Embryonic facial prominence (tissue), 1 donor: ENCODE measurements around the gene PPP4R4.
"Not testable (repeated sequence)": the region's sequence is repeated elsewhere in the genome, so short reads cannot be mapped to it uniquely, and the experiment has no call there.

ENCODE experiments used
- DNase-seq: peaks from one replicate; pipeline ENCODE4 v3.0.0-alpha.2; 2016; ENCODE audit errors: extremely low spot score

PPP4R4 gene

DNA sequence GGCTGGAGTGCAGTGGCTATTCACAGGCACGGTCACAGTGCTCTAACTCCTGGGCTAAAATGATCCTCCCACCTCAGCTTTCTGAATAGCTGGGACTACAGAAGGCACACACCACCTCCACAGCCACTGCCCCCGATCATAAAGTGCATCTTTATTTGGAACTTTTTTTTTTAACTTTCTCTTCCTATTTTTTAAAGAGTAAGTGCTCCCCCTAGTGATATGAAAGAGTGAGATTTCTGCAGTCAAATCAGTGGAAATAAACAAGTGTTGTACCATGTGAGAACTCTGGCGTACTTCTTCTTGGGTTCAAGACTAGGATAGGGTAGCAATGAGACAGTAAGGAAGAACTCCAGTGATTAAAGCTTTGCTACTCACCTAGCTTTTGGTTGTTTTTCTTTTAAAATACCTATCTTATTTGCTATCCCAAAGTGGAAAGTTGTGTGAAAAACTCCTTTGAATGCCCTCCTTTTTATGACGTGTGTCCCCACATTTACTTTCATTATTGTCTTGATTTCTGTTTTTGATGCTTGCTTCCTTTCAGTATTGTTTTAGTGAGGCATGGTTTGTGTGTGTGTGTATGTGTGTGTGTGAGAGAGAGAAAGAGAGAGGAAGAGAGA, 6.6 kb downstream of the PPP4R4 start:
- no peak for DNase-seq

DNA sequence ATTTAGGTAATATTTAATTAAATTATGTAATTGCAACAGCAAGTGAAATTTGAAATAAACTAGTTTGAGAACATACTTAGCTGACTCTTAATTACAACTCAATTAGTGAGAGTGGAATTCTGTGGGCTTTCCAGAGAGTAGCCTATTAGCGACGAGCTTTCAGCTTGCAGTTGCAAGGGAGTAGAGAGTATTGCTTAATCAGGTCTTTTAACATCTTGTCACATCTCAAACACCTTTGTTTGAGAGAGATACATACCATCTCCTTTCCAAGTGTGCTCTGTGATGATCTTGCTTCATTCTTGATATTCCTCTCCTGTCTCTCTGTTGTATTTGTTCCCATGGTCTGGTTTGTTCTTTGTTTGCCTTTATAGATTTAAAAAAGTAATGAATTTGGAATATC, 7.7 kb downstream of the PPP4R4 start:
- DNase-seq = no peak

DNA sequence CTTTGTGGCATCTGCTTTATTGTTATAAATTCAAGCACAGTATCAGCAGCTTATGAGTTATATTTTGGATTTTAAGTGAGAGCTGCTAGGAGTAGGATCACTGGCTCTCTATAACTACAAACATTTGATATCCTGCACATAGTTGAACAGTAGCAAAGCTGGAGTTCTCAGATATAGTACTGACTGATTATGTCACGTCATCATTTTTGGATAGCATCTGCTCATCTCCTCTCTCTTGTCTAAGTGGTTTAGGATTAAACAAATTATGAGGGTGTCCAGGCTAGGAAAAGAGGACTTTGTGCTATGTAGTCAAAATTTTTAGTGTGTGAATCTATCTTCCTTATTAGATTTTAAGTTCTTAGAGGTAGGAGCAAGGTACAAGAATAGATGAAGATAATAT, 18.4 kb downstream of the PPP4R4 start:
- DNase-seq = no peak

DNA sequence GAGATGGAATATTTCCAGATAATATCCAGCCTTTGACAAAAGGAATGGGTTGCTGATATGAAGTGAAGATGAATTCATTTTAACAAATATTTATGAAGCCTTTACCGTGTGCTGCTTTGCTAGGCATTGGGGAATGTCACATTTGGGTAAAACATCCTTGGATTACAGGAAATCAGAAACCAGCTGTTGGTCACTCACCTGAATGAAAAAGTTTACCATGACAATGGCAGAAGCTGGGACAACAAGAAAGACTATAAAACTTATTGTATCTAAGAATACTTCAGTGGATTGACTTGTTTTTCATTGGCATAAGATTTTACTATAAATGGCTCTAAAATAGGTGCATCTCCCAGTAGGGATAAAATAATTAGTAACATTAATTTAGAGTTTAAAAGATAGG, 19.7 kb downstream of the PPP4R4 start:
- no peak for DNase-seq

DNA sequence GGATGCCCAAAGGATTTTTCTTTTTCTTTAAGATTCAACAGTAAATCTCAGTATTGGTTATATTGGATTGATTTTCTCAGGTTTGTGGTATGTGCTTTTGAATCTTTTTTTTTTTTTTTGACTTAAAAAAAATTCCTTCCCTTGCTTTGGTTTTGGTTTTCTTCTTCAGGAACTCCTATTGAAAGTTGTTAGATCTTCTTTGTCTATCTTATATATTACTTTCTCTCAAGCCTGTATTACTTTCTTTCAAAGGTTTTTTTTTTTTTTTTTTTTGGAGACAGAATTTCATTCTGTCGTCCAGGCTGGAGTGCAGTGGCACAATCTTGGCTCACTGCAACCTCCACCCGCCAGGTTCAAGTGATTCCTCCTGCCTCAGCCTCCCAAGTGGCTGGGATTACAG, 21.9 kb downstream of the PPP4R4 start:
- DNase-seq = no peak

DNA sequence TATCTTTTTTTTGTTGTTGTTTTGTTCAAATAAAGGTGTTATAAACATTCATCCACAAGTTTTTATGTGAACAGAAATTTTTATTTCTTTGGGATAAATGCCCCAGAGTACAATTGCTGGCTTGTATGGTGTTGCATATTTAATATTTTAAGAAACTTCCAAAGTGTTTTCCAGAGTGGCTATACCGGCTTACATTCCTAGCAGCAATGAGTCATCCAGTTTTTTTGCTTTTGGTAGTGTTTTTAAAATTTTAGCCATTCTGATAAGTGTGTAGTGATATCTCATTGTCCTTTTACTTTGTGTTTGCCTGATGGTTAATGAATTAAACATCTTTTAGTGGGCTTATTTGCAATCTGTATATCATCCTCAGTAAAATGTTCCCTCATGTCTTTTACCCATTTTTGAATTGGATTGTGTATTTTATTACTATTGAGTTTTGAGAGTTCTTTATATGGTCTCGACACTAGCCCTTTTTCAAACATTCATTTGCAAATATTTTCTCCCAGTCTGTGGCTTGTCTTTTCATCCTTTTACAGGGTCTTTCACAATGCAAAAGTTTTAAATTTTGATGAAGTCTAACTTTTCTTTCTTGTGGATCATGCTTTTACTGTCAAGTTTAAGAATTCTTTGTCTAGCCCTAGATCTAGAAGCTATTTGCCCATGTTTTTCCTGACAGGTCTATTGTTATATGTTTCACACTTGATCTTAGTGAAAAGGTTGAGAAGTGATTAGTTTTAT, 29.5 kb downstream of the PPP4R4 start:
- no peak for DNase-seq

DNA sequence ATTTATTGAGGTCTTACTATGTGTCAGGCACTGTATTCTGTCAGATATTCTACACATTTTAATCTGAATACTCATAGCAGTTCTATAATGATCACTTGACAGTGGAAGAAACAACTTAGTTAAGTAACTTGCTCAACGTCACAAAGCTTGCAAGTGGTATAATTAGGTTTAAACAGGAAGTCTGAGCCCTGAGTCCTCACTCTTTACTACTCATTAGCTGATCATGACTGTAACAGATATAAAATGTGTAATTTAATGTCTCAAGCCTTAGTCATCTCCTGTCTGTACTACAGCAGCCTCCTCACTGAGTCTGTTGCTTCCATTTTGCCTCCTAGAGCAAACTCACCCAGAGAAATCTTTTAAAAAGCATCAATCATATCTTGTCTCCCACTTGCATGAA, 38.9 kb downstream of the PPP4R4 start:
- DNase-seq = no peak

DNA sequence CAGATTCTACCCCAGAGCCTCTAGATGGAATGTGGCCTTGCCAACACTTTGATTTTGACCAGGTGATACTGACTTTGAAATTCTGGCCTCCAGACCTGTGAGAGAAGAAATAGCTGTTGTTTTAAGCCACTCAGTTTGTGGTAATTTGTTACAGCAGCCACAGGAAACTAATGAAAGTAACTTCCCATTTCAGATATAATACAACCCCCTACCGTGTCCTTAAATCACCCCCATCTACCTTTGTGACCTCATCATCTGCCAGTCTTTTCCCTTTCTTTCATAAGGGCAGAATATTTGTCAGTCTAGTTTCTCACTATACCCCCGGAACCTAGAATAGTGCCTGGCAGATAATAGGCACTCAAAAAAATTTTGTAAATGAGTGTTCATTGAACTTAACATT, 39.6 kb downstream of the PPP4R4 start:
- no peak for DNase-seq

DNA sequence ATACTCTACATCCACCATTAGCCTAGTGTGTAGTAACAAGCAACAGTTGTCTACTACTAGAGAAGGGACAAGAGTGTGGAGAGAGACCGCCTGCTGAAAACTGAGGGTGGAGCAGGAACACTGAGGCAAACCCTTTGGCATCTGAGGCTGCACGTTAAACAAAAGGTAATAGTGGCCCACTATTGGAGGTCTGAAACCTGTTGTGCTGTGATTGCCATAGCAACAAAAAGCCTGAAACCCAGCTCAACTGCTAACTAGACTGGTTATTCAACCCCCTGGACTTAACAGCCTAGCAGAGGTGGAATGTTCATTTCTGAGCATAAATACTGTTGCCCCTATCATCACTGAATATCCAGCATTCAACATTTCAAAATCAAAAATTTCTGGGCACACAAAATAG, 43.0 kb downstream of the PPP4R4 start:
- DNase-seq = no peak

DNA sequence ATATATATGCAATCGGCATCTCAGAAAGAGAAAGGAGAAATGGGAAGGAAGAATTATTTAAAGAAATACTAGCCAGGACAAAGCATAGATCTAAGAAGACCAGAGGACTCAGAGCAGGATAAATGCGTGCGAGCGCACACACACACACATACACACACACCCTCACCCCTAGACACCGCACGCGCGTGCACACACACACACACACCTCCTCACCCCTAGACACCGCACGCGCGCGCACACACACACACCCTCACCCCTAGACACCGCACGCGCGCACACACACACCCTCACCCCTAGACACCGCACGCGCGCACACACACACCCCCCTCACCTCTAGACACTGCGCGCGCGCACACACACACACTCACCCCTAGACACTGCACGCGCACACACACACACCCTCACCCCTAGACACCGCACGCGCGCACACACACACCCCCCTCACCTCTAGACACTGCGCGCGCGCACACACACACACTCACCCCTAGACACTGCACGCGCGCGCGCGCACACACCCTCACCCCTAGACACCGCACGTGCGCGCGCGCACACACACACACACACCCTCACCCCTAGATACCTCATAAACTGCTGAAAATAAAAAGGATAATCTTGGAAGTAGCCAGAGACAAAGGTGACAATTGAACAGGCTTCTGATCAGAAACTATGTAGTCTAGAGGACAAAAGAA, 44.2 kb downstream of the PPP4R4 start:
- not testable (repeated sequence) for DNase-seq

DNA sequence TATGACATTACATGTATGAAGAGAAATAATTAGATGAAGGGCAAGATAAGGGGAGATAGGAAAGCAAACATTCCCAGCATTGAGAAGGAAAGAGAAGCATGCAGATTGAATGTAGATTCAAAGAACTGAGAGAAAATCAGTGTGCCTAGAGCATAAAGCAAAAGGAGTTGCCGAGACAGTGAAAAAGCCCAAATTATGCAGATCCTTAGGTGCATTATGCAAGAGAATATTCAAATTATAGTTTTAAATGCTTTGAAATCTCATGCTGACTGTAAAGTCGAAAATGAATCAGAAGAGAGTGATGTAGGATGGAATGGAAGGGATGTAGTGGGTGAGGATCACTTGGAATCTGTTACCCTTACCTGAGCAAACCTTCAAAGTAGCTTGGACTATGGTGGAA, 49.9 kb downstream of the PPP4R4 start:
- DNase-seq = no peak

DNA sequence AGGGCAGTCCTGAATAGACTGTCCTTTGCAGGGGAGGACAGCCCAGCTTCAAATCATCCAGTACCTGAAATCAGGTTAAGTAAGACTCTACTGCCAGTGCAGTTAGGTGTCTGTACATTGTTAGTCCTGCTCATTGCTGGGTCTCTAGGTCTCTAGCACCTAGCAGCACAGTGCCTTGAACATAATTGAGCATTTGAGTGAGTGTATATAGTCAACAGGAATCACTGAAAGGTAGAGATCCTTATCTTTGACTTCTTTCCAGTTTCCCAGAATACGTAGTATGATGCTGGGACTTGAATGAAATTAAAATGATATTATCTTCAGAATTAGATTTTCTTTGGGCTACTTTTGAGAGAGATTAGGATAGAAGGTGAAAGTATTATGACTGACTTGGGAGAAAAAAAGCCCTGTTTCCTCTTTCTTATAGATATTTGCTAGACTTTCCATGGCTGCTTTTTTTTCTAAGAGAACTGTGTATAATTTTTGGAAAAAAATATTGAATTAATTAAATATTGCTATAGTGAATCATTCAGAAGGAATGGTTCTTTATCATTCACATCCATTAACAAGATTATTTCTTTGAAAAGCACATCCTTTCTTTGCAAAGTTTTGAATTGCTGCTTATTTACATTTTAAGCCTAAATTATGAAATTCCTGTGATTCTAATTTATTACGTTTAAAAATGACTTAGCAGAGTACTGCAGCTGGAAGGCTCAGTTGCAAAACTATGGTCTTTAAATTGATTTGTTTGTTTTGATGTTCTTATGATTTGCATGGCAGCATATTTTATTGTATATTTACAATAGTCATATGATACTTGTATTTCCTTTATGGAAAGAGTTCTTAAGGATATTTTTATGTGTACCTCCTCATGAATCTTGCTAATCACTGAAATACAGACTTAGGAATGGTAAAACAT, 51.6 kb downstream of the PPP4R4 start:
- DNase-seq = no peak

DNA sequence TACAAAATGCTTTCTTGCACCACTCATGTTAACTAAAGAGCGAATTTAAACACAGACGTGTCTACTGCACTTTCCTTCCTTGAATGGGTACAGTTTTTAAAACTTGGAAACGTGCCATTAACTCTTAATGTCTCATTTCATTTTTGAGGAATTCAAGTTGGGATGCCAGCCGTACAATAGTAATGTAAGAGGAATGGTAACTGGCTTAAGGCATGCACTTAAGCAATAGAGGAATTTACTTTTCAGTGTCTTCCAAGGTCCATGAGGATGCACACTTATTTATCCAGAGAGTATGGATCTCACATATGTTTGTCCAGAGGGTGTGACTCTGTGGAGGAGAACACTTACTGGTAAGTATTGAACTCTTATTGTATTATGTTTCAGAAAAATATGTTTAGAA, 52.9 kb downstream of the PPP4R4 start:
- no peak for DNase-seq

DNA sequence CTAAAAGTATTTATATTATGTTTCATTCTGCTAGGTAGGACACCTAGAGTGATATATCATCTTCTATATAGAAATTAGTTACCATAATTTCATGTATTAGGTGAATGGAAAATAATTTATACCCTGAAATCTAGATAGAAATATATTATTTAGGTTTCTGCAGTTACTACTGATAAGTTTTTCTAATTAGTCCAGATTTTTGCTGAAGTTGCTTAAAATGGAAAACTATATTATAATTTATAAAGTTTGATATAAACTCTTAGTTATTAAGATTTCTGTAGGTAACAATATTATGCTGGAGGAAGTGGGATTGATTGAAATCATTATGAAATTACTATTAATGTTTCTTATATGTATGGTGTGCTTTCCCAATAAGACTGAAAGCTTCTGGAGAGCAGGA, 62.9 kb downstream of the PPP4R4 start:
- no peak for DNase-seq

DNA sequence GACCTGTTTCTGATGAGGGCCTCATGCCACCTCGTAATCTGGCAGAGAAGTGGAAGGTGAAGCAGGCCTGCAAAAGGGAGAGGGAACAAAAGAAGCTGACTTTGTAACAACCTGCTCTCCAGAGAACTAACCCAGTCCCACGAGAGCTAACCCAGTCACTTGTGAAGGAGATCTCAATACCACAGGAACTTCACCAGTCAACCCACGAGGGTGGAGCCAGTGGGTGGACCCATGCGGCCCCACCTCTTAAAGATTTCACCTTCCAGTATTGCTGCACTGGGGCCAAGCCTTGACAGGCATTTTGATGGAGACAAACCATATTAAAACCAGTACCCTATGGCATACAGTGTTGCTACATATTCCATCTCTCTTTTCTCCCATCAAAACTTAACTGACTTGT, 63.9 kb downstream of the PPP4R4 start:
- no peak for DNase-seq

DNA sequence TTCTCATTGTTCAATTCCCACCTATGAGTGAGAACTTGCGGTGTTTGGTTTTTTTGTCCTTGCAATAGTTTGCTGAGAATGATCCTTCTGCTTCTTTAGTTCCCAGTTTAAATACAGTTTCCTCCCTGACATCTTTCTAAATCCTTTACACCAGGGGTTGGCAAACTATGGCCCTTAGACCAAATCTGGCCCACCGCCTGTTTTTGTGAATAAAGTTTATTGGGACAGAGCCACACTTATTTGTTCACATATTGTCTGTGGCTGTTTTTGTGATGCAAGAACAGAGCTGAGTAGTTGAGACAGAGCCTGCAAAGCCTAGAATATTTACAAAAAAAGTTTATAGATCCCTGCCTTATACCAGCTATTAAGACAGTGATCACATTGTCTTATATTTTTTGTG, 65.3 kb downstream of the PPP4R4 start:
- DNase-seq = no peak

DNA sequence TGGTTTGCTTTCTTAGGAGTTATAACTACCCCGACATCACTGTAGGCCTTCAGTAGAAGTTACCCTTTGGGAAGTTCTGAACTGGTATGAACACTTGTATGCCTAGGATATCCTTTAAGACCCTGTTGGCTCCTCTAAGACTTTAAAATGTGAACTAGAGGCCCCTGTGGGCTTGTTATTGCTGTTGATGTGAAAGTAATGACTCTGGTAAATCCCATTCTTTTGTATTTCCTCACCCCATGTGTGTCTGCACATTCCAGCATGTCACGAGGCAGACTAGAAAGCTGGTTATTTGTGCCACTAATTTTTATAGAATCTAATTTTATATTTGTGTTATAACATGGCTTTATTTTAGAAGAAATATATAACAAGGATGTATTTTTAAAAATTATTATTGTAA, 70.1 kb downstream of the PPP4R4 start:
- DNase-seq = no peak

DNA sequence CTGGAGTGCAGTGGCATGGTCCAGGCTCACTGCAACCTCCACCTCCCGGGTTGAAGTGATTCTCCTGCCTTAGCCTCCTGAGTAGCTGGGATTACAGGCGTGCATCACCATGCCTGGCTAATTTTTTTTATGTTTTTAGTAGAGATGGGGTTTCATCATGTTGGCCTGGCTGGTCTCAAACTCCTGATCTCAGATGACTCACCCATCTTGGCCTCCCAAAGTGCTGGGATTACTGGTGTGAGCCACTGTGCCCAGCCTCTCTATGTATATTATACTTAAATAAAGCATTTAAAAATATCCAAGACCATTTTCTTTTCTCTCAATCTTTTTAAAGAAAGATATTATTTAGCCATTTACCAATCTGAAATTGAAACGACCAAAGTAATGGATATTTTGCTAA, 90.1 kb downstream of the PPP4R4 start:
- DNase-seq = not testable (repeated sequence)

DNA sequence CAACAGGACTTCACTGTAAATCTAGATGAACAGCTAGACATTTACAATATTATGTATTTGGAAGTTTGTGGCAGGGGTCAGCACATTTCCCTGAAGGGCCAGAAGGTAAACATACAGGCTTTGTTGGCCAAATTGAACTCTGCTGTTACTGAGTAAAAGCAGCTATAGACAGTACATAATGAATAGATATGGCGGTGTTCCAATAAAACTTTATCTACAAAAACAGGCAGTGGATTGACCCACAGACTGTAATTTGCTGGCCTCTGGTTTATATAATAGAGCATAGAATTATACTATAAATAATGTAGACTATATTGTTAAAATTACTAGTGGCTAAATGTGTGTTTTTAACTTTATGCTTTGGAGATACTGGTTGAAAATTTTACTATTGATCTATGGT, 93.2 kb downstream of the PPP4R4 start:
- no peak for DNase-seq

DNA sequence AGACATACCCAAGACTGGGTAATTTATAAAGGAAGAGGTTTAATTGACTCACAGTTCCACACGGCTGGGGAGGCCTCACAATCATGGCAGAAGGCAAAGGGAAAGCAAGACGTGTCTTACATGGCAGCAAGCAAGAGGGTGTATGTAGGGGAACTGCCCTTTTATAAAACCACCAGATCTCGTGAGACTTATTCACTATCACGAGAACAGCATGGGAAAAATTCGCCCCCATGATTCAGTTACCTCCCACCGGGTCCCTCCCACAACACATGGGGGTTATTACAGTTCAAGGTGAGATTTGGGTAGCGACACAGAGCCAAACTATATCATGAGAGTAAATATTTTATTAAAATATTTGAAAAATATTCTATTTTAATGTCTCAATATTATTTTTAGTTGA, 94.5 kb downstream of the PPP4R4 start:
- not testable (repeated sequence) for DNase-seq

DNA sequence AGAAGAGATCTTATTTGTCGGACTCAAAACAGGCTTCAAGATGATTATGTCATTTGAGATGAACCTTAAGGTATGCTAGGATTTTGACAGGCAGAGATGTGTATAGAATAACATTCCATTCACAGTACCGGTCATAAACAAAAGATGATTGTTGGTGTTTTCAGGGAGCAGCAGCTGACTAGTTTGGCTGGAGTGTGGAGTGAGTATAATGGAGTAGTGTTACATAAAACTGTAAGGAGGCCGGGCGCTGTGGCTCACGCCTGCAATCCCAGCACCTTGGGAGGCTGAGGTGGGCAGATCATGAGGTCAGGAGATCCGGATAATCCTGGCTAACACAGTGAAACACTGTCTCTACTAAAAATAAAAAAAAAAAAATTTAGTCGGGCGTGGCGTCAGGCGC, 95.0 kb downstream of the PPP4R4 start:
- peak; percentile 8 for DNase-seq

DNA sequence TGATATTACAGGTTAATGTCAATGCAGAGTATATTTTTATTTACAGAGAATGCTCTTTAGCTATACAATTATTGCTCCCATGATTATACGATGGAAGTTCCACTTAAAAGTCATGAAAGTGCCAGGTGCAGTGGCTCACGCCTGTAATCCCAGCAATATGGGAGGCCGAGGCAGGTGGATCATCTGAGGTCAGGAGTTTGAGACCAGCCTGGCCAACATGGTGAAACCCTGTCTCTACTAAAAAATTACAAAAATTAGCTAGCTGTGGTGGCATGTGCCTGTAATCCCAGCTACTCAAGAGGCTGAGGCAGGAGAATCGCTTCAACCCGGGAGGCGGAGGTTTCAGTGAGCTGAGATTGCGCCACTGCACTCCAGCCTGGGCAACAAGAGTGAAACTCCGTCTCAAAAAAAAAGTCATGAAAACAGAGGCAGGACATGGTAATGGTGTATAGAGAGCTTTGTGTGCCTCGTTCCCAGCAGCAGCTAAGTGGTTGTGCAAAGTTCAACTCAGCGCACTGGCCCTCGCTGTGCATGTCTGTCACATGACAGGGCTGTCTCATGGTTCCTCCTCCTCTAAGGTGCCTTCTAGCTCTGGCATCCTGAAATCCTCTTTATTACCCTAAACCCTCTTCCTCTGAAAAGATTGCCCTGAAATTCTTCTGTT, 102.9 kb downstream of the PPP4R4 start:
- not testable (repeated sequence) for DNase-seq
